Measurements from ENCODE around the gene ADAMTS19.
"Not testable (repeated sequence)": the region's sequence is repeated elsewhere in the genome, so short reads cannot be mapped to it uniquely, and the experiment has no call there.

ADAMTS19 gene

DNA sequence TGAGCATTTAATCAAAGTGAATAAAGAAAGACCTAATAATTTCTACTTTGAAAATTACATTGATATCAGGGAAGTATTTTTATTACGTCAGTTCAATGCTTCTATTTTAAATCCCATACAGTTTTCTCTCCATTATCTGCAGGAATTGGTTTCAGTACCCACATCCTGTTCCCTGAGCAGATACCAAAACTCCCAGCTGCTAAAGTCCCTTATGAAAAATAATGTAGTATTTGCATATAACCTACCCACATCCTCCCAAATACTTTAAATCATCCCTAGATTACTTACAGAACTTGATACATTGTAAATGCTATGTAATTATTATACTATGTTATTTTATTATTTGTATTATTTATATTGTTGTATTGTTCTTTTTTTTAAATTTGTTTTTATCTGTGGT, 162.4 kb downstream of the ADAMTS19 start:
- Histone ChIP-seq H3K27me3 (ENCODE audit: control insufficient read depth in 5 of 5, insufficient read depth in 4 of 5, low read length in 5 of 5) (no peaks in the 10 kb centered on the region), H3K9me3 (ENCODE audit: control insufficient read depth in 5 of 5, low read length in 5 of 5) (no peaks in the 10 kb centered on the region), H3K36me3 (ENCODE audit: control insufficient read depth in 5 of 5, insufficient read depth in 5 of 5, low read length in 5 of 5) (no peaks in the 10 kb centered on the region), H3K4me3 (ENCODE audit: low read depth in 1 of 5, low read length in 5 of 5) (no peak overlapping the region), H3K4me1 (ENCODE audit: control insufficient read depth in 5 of 5, insufficient read depth in 5 of 5, low read length in 5 of 5) (no peaks in the 10 kb centered on the region), H3K27ac (ENCODE audit: low read depth, low read length) (no peak overlapping the region), H3K9ac (ENCODE audit: low read length in 5 of 5) (no peak overlapping the region)

DNA sequence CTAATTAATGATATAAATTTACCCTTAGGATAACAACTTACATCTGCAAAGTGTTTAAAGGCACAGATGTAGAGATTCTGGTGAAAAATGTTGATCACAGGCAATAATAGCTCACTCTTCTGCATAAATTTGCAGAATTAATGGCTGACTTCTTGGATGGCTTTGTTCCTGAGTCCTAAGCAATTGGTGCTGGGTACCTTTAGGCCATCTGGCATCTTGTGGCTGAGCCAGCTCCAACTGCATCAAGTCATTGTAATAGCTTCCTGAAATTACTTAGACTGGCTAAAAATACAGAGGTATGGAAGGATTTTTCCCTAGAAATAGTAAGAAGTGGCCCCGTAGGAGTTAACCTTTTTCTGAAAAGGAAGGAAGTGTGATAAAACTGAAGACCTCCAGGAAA, 169.5 kb downstream of the ADAMTS19 start:
- Histone ChIP-seq H3K4me1 (ENCODE audit: control insufficient read depth in 5 of 5, insufficient read depth in 5 of 5, low read length in 5 of 5) (no peaks in the 10 kb centered on the region), H3K27me3 (ENCODE audit: control insufficient read depth in 5 of 5, insufficient read depth in 4 of 5, low read length in 5 of 5) (no peaks in the 10 kb centered on the region), H3K9ac (ENCODE audit: low read length in 5 of 5) (no peak overlapping the region), H3K9me3 (ENCODE audit: control insufficient read depth in 5 of 5, low read length in 5 of 5) (peaks cover 0 to 8% (median 3%) of the 10 kb centered on the region in 5 donors), H3K4me3 (ENCODE audit: low read depth in 1 of 5, low read length in 5 of 5) (no peak overlapping the region), H3K27ac (ENCODE audit: low read depth, low read length) (no peak overlapping the region), H3K36me3 (ENCODE audit: control insufficient read depth in 5 of 5, insufficient read depth in 5 of 5, low read length in 5 of 5) (no peaks in the 10 kb centered on the region)

- Histone ChIP-seq H3K9ac (ENCODE audit: low read length in 5 of 5) (no peak overlapping the region), H3K36me3 (ENCODE audit: control insufficient read depth in 5 of 5, insufficient read depth in 5 of 5, low read length in 5 of 5) (no peaks in the 10 kb centered on the region), H3K9me3 (ENCODE audit: control insufficient read depth in 5 of 5, low read length in 5 of 5) (peaks cover 0 to 8% (median 3%) of the 10 kb centered on the region in 5 donors), H3K27me3 (ENCODE audit: control insufficient read depth in 5 of 5, insufficient read depth in 4 of 5, low read length in 5 of 5) (no peaks in the 10 kb centered on the region), H3K4me1 (ENCODE audit: control insufficient read depth in 5 of 5, insufficient read depth in 5 of 5, low read length in 5 of 5) (no peaks in the 10 kb centered on the region), H3K27ac (ENCODE audit: low read depth, low read length) (no peak overlapping the region), H3K4me3 (ENCODE audit: low read depth in 1 of 5, low read length in 5 of 5) (no peak overlapping the region)
Measured at GRCh38 chr5:129630101-129630500, 170.0 kb downstream of the ADAMTS19 start.

- Histone ChIP-seq H3K4me3 (ENCODE audit: low read depth in 1 of 5, low read length in 5 of 5) (no peak overlapping the region), H3K36me3 (ENCODE audit: control insufficient read depth in 5 of 5, insufficient read depth in 5 of 5, low read length in 5 of 5) (no peaks in the 10 kb centered on the region), H3K9ac (ENCODE audit: low read length in 5 of 5) (no peak overlapping the region), H3K4me1 (ENCODE audit: control insufficient read depth in 5 of 5, insufficient read depth in 5 of 5, low read length in 5 of 5) (no peaks in the 10 kb centered on the region), H3K9me3 (ENCODE audit: control insufficient read depth in 5 of 5, low read length in 5 of 5) (peaks cover 0 to 8% (median 3%) of the 10 kb centered on the region in 5 donors), H3K27ac (ENCODE audit: low read depth, low read length) (no peak overlapping the region), H3K27me3 (ENCODE audit: control insufficient read depth in 5 of 5, insufficient read depth in 4 of 5, low read length in 5 of 5) (no peaks in the 10 kb centered on the region)
Measured at GRCh38 chr5:129631961-129632360, 171.9 kb downstream of the ADAMTS19 start.

DNA sequence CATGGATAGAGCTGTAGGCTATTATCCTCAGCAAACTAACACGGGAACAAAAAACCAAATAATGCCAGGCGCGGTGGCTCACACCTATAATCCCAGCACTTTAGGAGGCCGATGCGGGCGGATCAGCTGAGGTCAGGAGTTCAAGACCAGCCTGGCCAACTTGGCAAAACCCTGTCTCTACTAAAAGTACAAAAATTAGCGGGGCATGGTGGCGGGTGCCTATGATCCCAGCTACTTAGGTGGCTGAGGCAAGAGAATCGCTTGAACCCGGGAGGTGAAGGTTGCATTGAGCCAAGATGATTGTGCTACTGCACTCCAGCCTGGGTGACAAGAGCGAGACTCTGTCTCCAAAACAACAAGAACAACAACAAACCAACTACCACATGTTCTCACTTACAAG, 177.4 kb downstream of the ADAMTS19 start:
- H3K27me3 ChIP-seq (ENCODE audit: control insufficient read depth in 5 of 5, insufficient read depth in 4 of 5, low read length in 5 of 5); H3K27ac ChIP-seq (ENCODE audit: low read depth, low read length); H3K4me1 ChIP-seq (ENCODE audit: control insufficient read depth in 5 of 5, insufficient read depth in 5 of 5, low read length in 5 of 5); H3K9me3 ChIP-seq (ENCODE audit: control insufficient read depth in 5 of 5, low read length in 5 of 5); H3K4me3 ChIP-seq (ENCODE audit: low read depth in 1 of 5, low read length in 5 of 5); H3K36me3 ChIP-seq (ENCODE audit: control insufficient read depth in 5 of 5, insufficient read depth in 5 of 5, low read length in 5 of 5); H3K9ac ChIP-seq (ENCODE audit: low read length in 5 of 5): not testable (repeated sequence)

DNA sequence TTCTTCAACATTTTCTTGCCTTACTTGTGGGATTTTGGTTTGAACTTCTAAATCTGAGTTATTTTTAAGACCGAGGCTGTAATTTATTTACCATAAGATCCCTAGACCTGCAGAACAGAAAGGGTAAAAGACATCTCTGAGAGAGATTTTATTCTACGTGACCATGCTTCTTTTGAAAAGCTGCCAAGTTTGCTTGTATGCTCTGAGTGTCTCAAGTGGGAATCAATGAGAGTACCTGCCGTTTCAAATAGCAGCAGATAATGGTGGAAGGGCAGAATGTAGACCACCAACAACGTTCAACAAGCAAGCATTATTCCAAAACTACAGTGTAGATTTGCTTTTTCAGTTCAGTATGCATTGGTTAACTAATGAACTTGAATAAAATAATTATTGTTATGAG, 179.2 kb downstream of the ADAMTS19 start:
- no peak overlapping the region for H3K4me3 ChIP-seq (ENCODE audit: low read depth in 1 of 5, low read length in 5 of 5)
- H3K9me3 ChIP-seq (ENCODE audit: control insufficient read depth in 5 of 5, low read length in 5 of 5) = no peaks in the 10 kb centered on the region
- no peak overlapping the region for H3K27ac ChIP-seq (ENCODE audit: low read depth, low read length)
- H3K27me3 ChIP-seq (ENCODE audit: control insufficient read depth in 5 of 5, insufficient read depth in 4 of 5, low read length in 5 of 5) = no peaks in the 10 kb centered on the region
- no peaks in the 10 kb centered on the region for H3K4me1 ChIP-seq (ENCODE audit: control insufficient read depth in 5 of 5, insufficient read depth in 5 of 5, low read length in 5 of 5)
- no peak overlapping the region for H3K9ac ChIP-seq (ENCODE audit: low read length in 5 of 5)
- H3K36me3 ChIP-seq (ENCODE audit: control insufficient read depth in 5 of 5, insufficient read depth in 5 of 5, low read length in 5 of 5) = no peaks in the 10 kb centered on the region

- Histone ChIP-seq H3K4me1 (ENCODE audit: control insufficient read depth in 5 of 5, insufficient read depth in 5 of 5, low read length in 5 of 5) (no peaks in the 10 kb centered on the region), H3K4me3 (ENCODE audit: low read depth in 1 of 5, low read length in 5 of 5) (no peak overlapping the region), H3K27ac (ENCODE audit: low read depth, low read length) (no peak overlapping the region), H3K27me3 (ENCODE audit: control insufficient read depth in 5 of 5, insufficient read depth in 4 of 5, low read length in 5 of 5) (no peaks in the 10 kb centered on the region), H3K36me3 (ENCODE audit: control insufficient read depth in 5 of 5, insufficient read depth in 5 of 5, low read length in 5 of 5) (no peaks in the 10 kb centered on the region), H3K9me3 (ENCODE audit: control insufficient read depth in 5 of 5, low read length in 5 of 5) (no peaks in the 10 kb centered on the region), H3K9ac (ENCODE audit: low read length in 5 of 5) (no peak overlapping the region)
Measured at GRCh38 chr5:129652349-129653056, 192.4 kb downstream of the ADAMTS19 start.

DNA sequence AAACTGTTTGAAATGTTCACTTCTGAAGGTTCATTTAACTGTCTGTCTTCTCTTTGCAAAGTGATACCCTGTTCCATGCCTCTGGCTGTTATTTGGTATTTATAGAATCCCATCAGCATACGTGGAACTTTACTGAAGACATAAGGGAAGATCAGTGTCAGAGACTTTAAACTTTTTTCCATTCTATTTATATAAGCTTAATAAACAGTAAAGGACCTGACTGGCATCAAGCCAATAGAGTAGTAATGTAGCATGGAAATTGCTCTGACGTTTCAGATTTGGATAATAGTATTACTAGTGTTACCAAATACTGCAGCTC, 192.9 kb downstream of the ADAMTS19 start:
- no peaks in the 10 kb centered on the region for H3K27me3 ChIP-seq (ENCODE audit: control insufficient read depth in 5 of 5, insufficient read depth in 4 of 5, low read length in 5 of 5)
- no peaks in the 10 kb centered on the region for H3K36me3 ChIP-seq (ENCODE audit: control insufficient read depth in 5 of 5, insufficient read depth in 5 of 5, low read length in 5 of 5)
- H3K4me3 ChIP-seq (ENCODE audit: low read depth in 1 of 5, low read length in 5 of 5) = no peak overlapping the region
- H3K4me1 ChIP-seq (ENCODE audit: control insufficient read depth in 5 of 5, insufficient read depth in 5 of 5, low read length in 5 of 5) = no peaks in the 10 kb centered on the region
- H3K9ac ChIP-seq (ENCODE audit: low read length in 5 of 5) = no peak overlapping the region
- no peak overlapping the region for H3K27ac ChIP-seq (ENCODE audit: low read depth, low read length)
- H3K9me3 ChIP-seq (ENCODE audit: control insufficient read depth in 5 of 5, low read length in 5 of 5) = no peaks in the 10 kb centered on the region

DNA sequence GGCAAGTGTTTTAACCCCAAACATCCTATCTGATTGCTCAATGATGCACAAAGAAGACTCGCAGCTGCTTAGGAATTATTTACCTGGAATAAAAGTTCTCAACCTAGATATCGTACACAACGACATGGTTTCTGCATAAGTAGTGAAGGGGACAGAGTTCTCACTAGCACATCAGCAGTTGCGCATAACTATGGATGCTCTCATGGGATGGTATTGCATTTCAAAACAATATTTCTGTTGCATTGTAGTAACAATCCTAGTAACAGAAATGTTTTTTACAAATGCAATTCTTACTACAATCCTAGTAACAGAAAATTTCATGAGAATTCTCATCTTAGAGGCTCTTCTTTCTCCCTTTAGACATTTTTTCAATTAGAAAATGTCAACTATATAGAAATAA, 193.3 kb downstream of the ADAMTS19 start:
- Histone ChIP-seq H3K27ac (ENCODE audit: low read depth, low read length) (no peak overlapping the region), H3K4me1 (ENCODE audit: control insufficient read depth in 5 of 5, insufficient read depth in 5 of 5, low read length in 5 of 5) (no peaks in the 10 kb centered on the region), H3K36me3 (ENCODE audit: control insufficient read depth in 5 of 5, insufficient read depth in 5 of 5, low read length in 5 of 5) (no peaks in the 10 kb centered on the region), H3K9me3 (ENCODE audit: control insufficient read depth in 5 of 5, low read length in 5 of 5) (no peaks in the 10 kb centered on the region), H3K4me3 (ENCODE audit: low read depth in 1 of 5, low read length in 5 of 5) (no peak overlapping the region), H3K27me3 (ENCODE audit: control insufficient read depth in 5 of 5, insufficient read depth in 4 of 5, low read length in 5 of 5) (no peaks in the 10 kb centered on the region), H3K9ac (ENCODE audit: low read length in 5 of 5) (no peak overlapping the region)

GRCh38 chr5:129656952-129657351, 196.9 kb downstream of the ADAMTS19 start:
- H3K27ac ChIP-seq (ENCODE audit: low read depth, low read length) = no peak overlapping the region
- H3K9ac ChIP-seq (ENCODE audit: low read length in 5 of 5) = no peak overlapping the region
- no peaks in the 10 kb centered on the region for H3K4me1 ChIP-seq (ENCODE audit: control insufficient read depth in 5 of 5, insufficient read depth in 5 of 5, low read length in 5 of 5)
- no peaks in the 10 kb centered on the region for H3K36me3 ChIP-seq (ENCODE audit: control insufficient read depth in 5 of 5, insufficient read depth in 5 of 5, low read length in 5 of 5)
- H3K4me3 ChIP-seq (ENCODE audit: low read depth in 1 of 5, low read length in 5 of 5) = no peak overlapping the region
- no peaks in the 10 kb centered on the region for H3K9me3 ChIP-seq (ENCODE audit: control insufficient read depth in 5 of 5, low read length in 5 of 5)
- no peaks in the 10 kb centered on the region for H3K27me3 ChIP-seq (ENCODE audit: control insufficient read depth in 5 of 5, insufficient read depth in 4 of 5, low read length in 5 of 5)

DNA sequence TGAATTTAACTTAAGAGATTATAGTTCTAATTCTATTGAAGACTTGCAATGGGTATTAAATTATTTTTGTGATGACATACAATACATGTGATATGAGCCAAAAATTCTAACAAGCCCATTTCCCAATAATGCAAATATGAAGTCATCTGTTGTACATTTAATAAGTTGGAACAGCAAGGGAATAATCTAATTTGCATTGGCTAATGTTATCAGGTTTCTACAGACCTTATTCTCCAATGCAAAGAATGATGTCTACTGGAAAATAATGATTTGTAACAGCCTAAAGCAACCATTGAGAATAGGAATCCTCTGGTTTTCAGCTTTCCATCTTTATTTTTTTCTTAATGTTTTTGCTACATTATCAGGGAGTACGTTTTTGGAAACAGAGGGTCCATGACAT, 198.7 kb downstream of the ADAMTS19 start:
- Histone ChIP-seq H3K4me1 (ENCODE audit: control insufficient read depth in 5 of 5, insufficient read depth in 5 of 5, low read length in 5 of 5) (no peaks in the 10 kb centered on the region), H3K4me3 (ENCODE audit: low read depth in 1 of 5, low read length in 5 of 5) (no peak overlapping the region), H3K9me3 (ENCODE audit: control insufficient read depth in 5 of 5, low read length in 5 of 5) (no peaks in the 10 kb centered on the region)

More for the DNA sequence above, 198.7 kb downstream of the ADAMTS19 start:
- H3K27me3 ChIP-seq (ENCODE audit: control insufficient read depth in 5 of 5, insufficient read depth in 4 of 5, low read length in 5 of 5) = no peaks in the 10 kb centered on the region
- no peak overlapping the region for H3K9ac ChIP-seq (ENCODE audit: low read length in 5 of 5)
- H3K36me3 ChIP-seq (ENCODE audit: control insufficient read depth in 5 of 5, insufficient read depth in 5 of 5, low read length in 5 of 5) = no peaks in the 10 kb centered on the region
- no peak overlapping the region for H3K27ac ChIP-seq (ENCODE audit: low read depth, low read length)
